Hypothalamus (tissue), 51 donors: ENCODE measurements around the gene SESN3.
"Not testable (repeated sequence)": the region's sequence is repeated elsewhere in the genome, so short reads cannot be mapped to it uniquely, and the experiment has no call there.

Experiments used
- DNase-seq, 51 donors: peaks; one replicate each; lab custom pipeline; 2025; lab: John Stamatoyannopoulos, UW

SESN3 gene

DNA sequence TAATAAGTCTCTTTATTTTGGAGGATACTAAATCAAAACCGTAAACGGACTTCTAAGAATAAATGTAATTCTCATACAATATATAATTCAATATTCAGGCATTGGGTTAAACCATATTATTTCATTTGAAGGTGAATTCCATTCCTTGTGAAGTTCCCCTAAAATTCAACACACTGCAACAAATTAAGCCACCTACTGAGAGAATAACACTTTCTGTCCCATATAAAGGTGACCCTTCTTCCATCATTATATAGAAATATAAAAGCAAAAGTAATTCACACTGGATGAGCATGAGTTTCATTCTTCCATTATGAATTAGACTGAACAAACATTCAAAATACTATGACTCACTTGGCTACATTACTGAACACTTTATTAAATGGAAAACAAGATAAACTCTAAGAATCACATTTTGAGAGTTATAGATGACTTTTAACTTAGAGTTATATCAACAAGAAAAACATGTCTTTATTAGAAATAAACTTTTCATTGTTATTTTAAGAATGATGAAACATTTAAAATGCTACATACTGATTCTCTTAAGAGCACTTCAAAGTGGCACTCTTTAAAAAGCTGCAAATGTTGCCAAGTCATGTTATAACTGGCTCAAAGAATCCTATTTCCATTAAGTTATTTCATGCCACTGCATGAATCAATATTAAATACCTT lies 2.8 kb downstream of the SESN3 start:
- no peak for DNase-seq

GRCh38 chr11:95227060-95227459 lies 3.9 kb downstream of the SESN3 start:
- DNase-seq: not testable (repeated sequence)

GRCh38 chr11:95222817-95223216 lies 8.2 kb downstream of the SESN3 start:
- DNase-seq: no peak

GRCh38 chr11:95219599-95219998 lies 11.4 kb downstream of the SESN3 start:
- no peak for DNase-seq

GRCh38 chr11:95218149-95218548 lies 12.9 kb downstream of the SESN3 start:
- no peak for DNase-seq

GRCh38 chr11:95212609-95213008 lies 18.4 kb downstream of the SESN3 start:
- DNase-seq: no peak

DNA sequence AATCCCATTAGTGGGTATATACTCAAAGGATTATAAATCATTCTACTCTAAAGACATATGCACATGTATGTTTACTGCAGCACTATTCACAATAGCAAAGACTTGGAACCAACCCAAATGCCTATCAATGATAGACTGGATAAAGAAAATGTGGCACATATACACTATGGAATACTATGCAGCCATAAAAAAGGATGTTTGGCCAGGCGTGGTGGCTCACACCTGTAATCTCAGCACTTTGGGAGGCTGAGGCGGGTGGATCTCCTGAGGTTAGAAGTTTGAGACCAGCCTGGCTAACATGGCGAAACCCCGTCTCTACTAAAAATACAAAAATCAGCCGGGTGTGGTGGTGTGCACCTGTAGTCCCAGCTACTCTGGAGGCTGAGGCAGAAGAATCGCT lies 21.5 kb downstream of the SESN3 start:
- not testable (repeated sequence) for DNase-seq

- DNase-seq: no peak
Observed at GRCh38 chr11:95200781-95201457, 30.1 kb downstream of the SESN3 start.

GRCh38 chr11:95195831-95196230 lies 35.2 kb downstream of the SESN3 start:
- DNase-seq: no peak

DNA sequence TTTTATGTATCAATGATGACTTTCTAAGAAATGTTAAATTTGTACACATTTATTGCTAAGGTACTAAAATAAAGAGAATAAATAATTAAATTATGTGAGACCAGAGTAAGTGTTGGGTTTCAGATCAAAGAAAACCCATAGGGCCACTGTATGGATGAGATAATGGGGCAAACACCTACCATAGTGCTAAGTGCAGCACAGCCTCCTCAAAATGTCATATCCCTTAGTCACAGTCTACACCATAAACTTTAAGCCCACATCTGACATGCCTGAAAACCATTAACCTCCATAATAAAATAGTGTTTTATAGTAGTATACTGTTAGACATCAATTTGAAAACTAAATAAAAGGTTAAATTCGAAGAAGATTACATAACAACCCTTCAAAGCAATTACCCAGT lies 37.5 kb downstream of the SESN3 start:
- DNase-seq: no peak

DNA sequence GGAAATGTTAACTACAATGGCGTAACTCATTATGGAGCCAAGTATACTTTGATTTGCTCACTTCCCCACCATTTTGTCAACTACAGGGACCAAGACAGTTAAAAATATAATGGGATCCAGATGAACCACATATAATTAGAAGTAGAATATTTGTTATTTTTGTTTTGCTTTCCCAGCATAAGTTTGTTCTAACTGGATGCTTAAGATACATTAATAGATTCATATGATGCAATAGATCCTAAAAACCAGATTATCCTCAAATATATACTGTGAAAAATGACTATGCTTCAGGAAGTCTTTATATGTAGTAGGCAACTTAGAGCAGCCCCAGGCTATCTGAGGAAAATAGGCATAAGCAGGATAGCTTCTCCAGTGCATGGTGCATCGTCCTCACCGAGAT lies 38.3 kb downstream of the SESN3 start:
- no peak for DNase-seq

GRCh38 chr11:95187723-95188122 lies 43.3 kb downstream of the SESN3 start:
- DNase-seq: no peak

DNA sequence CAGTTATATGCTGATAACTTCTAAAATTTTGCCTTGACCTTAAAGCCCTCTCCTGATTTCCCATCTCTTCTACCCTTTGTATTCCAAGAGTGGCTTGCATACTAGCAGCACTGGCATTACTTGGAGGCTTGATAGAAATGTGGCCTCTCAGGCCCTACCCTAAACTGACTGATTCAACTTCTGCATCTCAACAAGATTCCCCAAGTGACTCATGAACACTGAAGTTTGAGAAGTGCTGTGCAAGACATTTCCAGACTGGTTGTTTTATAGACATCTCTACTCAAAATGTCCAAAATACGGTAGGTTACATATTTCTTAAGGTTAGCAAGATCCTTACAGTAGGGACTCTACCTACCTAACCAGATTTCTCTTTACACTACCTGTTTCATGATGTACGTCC lies 48.6 kb downstream of the SESN3 start:
- no peak for DNase-seq

GRCh38 chr11:95175818-95176380 lies 55.1 kb downstream of the SESN3 start:
- DNase-seq: no peak

- DNase-seq: no peak
Observed at GRCh38 chr11:95170294-95170693, 60.7 kb downstream of the SESN3 start.

- DNase-seq: no peak
Observed at GRCh38 chr11:95166781-95167180, 64.2 kb downstream of the SESN3 start.

GRCh38 chr11:95165638-95166037 lies 65.4 kb downstream of the SESN3 start:
- no peak for DNase-seq

DNA sequence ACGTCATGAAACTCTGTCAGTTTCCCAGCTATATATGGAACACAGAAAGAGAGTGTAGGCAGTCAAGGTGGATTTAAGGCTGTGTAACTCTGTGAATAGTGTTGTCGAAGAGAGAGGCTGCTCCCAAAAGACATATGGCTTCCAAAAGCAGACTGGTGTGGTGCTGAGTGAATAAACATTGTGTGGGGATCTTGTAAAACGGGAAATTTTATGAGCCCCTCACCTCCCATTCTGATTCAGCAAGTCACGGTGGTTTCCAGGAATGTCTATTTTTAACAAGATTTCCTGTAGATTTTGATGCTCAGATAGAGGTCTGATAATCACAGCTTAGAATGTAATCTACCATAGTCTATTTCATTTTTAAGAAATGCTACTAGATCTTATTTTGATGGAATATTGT lies 67.9 kb downstream of the SESN3 start:
- no peak for DNase-seq

DNA sequence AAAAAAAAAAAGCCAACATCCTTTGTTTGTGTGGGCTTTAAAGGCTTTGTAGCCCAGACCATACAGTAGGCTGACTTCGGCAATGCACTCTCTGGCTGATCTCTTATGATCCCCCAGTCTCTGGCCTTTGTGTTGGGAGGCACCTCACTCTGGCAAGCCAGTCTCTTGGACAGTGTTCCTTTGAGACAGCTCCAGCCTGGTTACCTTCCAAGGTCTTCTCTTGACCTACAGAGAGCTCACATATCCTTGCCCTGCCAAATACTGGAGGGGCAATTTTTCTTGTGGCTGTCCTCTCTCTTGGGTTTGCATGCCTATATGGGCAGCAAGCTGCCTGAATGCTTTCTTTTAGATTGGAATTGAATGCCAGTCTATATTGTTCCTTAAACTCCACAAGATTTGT lies 69.8 kb downstream of the SESN3 start:
- DNase-seq: no peak

GRCh38 chr11:95157824-95158223 lies 73.2 kb downstream of the SESN3 start:
- no peak for DNase-seq

- DNase-seq: peak in 15 of 51 donors; percentile 3 to 39 (median 15)
Observed at GRCh38 chr11:95156916-95157541, 74.0 kb downstream of the SESN3 start.
